Kidney (tissue), 14 donors: ENCODE measurements around the gene PTPRT. TPM values are rescaled to one million over a fixed set of nuclear protein-coding genes. Genes with fewer than 3 reads are reported as not detected.

Source experiments
- DNase-seq, 5 donors: peaks; one replicate each; pipeline ENCODE4 v3.0.0-alpha.2; 2013 to 2020
- FAIRE-seq: peaks from 2 replicates; lab custom pipeline; 2012; peaks lifted over from hg19 to GRCh38; lab: Jason Lieb, UNC
- H3K27ac ChIP-seq, 2 donors: one replicate each; pipeline ENCODE4 v1.7.0; 2013; ENCODE audit warnings: low read depth in 2 of 2, low read length in 2 of 2, inconsistent platforms in 1 of 2
- H3K27me3 ChIP-seq: one replicate; pipeline ENCODE4 v1.7.1; 2013; ENCODE audit warnings: low read length, inconsistent platforms; ENCODE audit not compliant: control insufficient read depth, insufficient read depth
- H3K36me3 ChIP-seq, 3 donors: one replicate each; pipeline versions ENCODE4 v1.7.0 to v1.7.1; 2013; ENCODE audit warnings: low read length in 3 of 3, control low read depth in 1 of 3, inconsistent platforms in 1 of 3; ENCODE audit not compliant: insufficient read depth in 3 of 3, control insufficient read depth in 2 of 3
- H3K4me1 ChIP-seq, 3 donors: one replicate each; pipeline versions ENCODE4 v1.7.0 to v1.7.1; 2013; ENCODE audit warnings: low read length in 3 of 3, inconsistent platforms in 1 of 3, low read depth in 1 of 3; ENCODE audit not compliant: control insufficient read depth in 2 of 3, insufficient read depth in 2 of 3
- H3K4me3 ChIP-seq, 3 donors: one replicate each; pipeline versions ENCODE4 v1.7.0 to v1.8.1; 2013; ENCODE audit warnings: low read length in 3 of 3, control low read depth in 1 of 3, inconsistent platforms in 1 of 3
- H3K9ac ChIP-seq, 3 donors: one replicate each; pipeline versions ENCODE4 v1.7.0 to v1.7.1; 2013; ENCODE audit warnings: low read length in 3 of 3, control low read depth in 1 of 3, inconsistent platforms in 1 of 3
- H3K9me3 ChIP-seq, 3 donors: one replicate each; pipeline versions ENCODE4 v1.7.0 to v1.7.1; 2013; ENCODE audit warnings: low read length in 3 of 3, control low read depth in 1 of 3, inconsistent platforms in 1 of 3; ENCODE audit not compliant: control insufficient read depth in 2 of 3, insufficient read depth in 1 of 3
- intact Hi-C: fragments of 100-400 bp; cut with DNase I; formaldehyde crosslinking; loops from one replicate; pipeline ENCODE4 v1.11.1; 2022
- polyA plus RNA-seq: library from polyadenylated mRNA; stranded (reverse); fragments of 350-450 nt; fragmentation: Illumina TruSeq; extraction: RNeasy Lipid Tissue Mini Kit (QIAGEN cat#74804); gene quantifications from one replicate; pipeline ENCODE4 v1.2.3, GENCODE V29; 2014; ENCODE audit warnings: low read depth, low replicate concordance; ENCODE audit not compliant: insufficient read depth
- total RNA-seq: library from RNA; stranded (reverse); fragmentation: NEBNext Ultra II Directional; extraction: Animal tissue kit (Norgen Biotek cat#: 25700); gene quantifications from one replicate; pipeline ENCODE4 v1.2.1, GENCODE V29; 2021
- TF ChIP-seq, protein P1 (sequence below): IDR thresholded peaks from 3 replicates; pipeline ENCODE4 v1.5.1; 2012; ENCODE audit warnings: mild to moderate bottlenecking, moderate library complexity, borderline replicate concordance; ENCODE audit not compliant: insufficient read depth; ENCODE audit errors: extremely low read depth
- donor health status: control.
- donor health status: control.
- donor health status: control.
- donor health status: control.
- donor health status: control.
- donor health status: DM: yes; HTN: yes; CAD: no.
- donor health status: Normal renal cell carcinoma (clear cell type).

The PTPRT gene
- total and polyA plus RNA-seq, 2 donors from 2014 or later: 0.60 TPM; not detected in 1

DNA sequence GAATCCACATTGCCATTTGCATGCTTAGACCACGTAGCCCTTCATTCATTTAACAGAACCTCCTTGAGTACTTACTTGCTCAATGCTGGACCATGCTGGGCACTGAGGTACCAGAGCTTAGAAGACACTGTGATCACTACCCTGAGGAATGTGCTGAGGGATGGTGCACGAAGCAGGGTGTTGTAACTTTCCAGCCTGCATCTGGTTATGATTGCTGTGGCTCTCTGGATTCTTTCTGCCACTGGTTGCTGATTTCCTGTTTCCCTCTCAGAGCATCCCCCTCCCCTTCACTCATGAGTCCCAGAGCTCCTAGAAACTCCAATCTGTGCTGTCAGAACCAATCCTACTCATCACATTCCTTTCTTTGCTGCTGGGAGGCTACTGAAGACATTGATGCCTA is 537.4 kb downstream of the PTPRT start:
- intact Hi-C loops: no loop called here

DNA sequence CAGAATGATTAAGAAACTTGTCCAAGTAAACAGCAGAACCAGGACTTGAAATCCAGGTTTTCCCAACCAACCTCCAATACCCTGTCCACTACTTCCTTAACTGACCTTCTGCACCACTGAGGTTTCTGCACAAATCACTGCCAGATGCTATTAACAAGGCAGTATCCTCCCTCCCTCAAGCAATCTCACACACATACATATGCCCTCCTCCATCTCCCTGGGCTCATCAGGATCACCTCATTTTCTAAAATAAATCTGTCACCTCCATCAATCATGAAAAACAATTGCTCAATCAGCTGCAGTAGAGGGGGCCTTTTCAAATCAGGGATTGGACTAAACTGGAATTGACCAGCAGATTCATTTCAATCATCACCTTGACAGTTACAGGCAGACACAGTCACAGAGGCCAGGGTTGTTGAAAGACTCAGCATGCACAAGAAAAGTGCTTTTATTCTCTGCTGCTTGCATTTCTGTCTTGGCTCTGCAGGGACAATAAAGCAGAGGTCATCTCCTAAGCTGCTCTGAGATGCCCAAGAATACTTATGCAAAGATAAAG is 539.4 kb downstream of the PTPRT start:
- H3K4me3 ChIP-seq: no peak overlapping the region
- DNase-seq: no peak
- no peaks in the 10 kb centered on the region for H3K36me3 ChIP-seq
- intact Hi-C loops: no loop called here
- TF ChIP-seq, protein P1, sequence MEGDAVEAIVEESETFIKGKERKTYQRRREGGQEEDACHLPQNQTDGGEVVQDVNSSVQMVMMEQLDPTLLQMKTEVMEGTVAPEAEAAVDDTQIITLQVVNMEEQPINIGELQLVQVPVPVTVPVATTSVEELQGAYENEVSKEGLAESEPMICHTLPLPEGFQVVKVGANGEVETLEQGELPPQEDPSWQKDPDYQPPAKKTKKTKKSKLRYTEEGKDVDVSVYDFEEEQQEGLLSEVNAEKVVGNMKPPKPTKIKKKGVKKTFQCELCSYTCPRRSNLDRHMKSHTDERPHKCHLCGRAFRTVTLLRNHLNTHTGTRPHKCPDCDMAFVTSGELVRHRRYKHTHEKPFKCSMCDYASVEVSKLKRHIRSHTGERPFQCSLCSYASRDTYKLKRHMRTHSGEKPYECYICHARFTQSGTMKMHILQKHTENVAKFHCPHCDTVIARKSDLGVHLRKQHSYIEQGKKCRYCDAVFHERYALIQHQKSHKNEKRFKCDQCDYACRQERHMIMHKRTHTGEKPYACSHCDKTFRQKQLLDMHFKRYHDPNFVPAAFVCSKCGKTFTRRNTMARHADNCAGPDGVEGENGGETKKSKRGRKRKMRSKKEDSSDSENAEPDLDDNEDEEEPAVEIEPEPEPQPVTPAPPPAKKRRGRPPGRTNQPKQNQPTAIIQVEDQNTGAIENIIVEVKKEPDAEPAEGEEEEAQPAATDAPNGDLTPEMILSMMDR: no peak
- no peaks in the 10 kb centered on the region for H3K9me3 ChIP-seq
- no peaks in the 10 kb centered on the region for H3K27me3 ChIP-seq
- H3K9ac ChIP-seq: no peak overlapping the region
- no peaks in the 10 kb centered on the region for H3K4me1 ChIP-seq
- H3K27ac ChIP-seq: no peak overlapping the region
- FAIRE-seq: no peak

More for the DNA sequence above, 537.4 kb downstream of the PTPRT start:
- TF ChIP-seq, protein P1: no peak
- DNase-seq: no peak
- no peaks in the 10 kb centered on the region for H3K36me3 ChIP-seq
- no peaks in the 10 kb centered on the region for H3K9me3 ChIP-seq
- no peak overlapping the region for H3K4me3 ChIP-seq
- no peaks in the 10 kb centered on the region for H3K4me1 ChIP-seq
- H3K27ac ChIP-seq: no peak overlapping the region
- no peaks in the 10 kb centered on the region for H3K27me3 ChIP-seq
- no peak overlapping the region for H3K9ac ChIP-seq
- no peak for FAIRE-seq

- intact Hi-C loops: no loop called here
- FAIRE-seq: no peak
These were observed 540.0 kb downstream of the PTPRT start for GRCh38 chr20:42649748-42650147.

More at GRCh38 chr20:42649748-42650147, 540.0 kb downstream of the PTPRT start:
- H3K27ac ChIP-seq: no peak overlapping the region
- TF ChIP-seq, protein P1: no peak
- no peaks in the 10 kb centered on the region for H3K9me3 ChIP-seq
- DNase-seq: no peak
- no peak overlapping the region for H3K9ac ChIP-seq
- no peak overlapping the region for H3K4me3 ChIP-seq
- H3K4me1 ChIP-seq: no peaks in the 10 kb centered on the region
- no peaks in the 10 kb centered on the region for H3K27me3 ChIP-seq
- no peaks in the 10 kb centered on the region for H3K36me3 ChIP-seq
